Peyer's patch (tissue), 4 donors: ENCODE measurements around the gene SPDYE3.

ENCODE experiments used
- POLR2A ChIP-seq, 2 donors: fragments of 450-650 bp; IDR thresholded peaks; one replicate each; pipeline ENCODE4 v1.5.1; 2017; ENCODE audit warnings: antibody characterized with exemption in 2 of 2, mild to moderate bottlenecking in 2 of 2, moderate library complexity in 2 of 2
- TF ChIP-seq, protein P1 (sequence below), 6 experiments: fragments of 450-650 bp in 4 of 6; fragments of 200-600 bp in 2 of 6; sonication (generic) in 1 of 6; IDR thresholded peaks; one replicate each; pipeline ENCODE4 v1.5.1; 2017 to 2019; ENCODE audit warnings: antibody characterized with exemption in 6 of 6, mild to moderate bottlenecking in 3 of 6, moderate library complexity in 1 of 6

DNA sequence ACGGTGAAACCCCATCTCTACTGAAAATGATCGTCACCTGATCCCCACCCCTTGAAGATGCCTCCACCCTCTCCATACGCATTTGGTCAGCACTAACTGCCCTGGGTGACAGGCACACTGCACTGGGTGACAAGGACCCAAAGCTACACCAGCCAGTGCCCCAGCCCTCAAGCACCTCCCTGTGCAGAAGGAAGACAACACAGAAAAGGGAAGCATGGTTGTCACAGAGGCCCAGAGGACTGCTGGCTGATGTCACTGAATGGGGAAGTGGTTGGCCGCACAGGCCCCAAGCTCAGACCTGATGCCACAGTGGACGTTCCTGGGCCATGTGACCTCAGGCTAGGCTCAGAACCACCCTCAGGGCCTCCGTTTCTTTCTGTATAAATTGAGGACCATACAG is 61.6 kb downstream of the SPDYE3 start:
- TF ChIP-seq POLR2A (IDR thresholded peaks at IDR 0.05): no peak
- TF ChIP-seq, protein P1, sequence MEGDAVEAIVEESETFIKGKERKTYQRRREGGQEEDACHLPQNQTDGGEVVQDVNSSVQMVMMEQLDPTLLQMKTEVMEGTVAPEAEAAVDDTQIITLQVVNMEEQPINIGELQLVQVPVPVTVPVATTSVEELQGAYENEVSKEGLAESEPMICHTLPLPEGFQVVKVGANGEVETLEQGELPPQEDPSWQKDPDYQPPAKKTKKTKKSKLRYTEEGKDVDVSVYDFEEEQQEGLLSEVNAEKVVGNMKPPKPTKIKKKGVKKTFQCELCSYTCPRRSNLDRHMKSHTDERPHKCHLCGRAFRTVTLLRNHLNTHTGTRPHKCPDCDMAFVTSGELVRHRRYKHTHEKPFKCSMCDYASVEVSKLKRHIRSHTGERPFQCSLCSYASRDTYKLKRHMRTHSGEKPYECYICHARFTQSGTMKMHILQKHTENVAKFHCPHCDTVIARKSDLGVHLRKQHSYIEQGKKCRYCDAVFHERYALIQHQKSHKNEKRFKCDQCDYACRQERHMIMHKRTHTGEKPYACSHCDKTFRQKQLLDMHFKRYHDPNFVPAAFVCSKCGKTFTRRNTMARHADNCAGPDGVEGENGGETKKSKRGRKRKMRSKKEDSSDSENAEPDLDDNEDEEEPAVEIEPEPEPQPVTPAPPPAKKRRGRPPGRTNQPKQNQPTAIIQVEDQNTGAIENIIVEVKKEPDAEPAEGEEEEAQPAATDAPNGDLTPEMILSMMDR (IDR thresholded peaks at IDR 0.05): no peak
